GM21390 (cell line): Measurements from ENCODE around the gene DCC.
"Not testable (repeated sequence)": the region's sequence is repeated elsewhere in the genome, so short reads cannot be mapped to it uniquely, and the experiment has no call there.

Experiments
- ATAC-seq: cut with Tn5 transposase; IDR thresholded peaks from one replicate; pipeline ENCODE4 v1.9.1; 2021; ENCODE audit not compliant: unreplicated experiment

The DCC gene

GRCh38 chr18:53458944-53459580, 1119.1 kb downstream of the DCC start:
- ATAC-seq, result no peak

- ATAC-seq, result no peak
Measured at GRCh38 chr18:53467756-53468155, 1127.8 kb downstream of the DCC start.

GRCh38 chr18:53468173-53468572, 1128.2 kb downstream of the DCC start:
- ATAC-seq, result not testable (repeated sequence)

GRCh38 chr18:53472546-53472945, 1132.5 kb downstream of the DCC start:
- no peak for ATAC-seq

GRCh38 chr18:53478155-53478554, 1138.2 kb downstream of the DCC start:
- ATAC-seq, result no peak

GRCh38 chr18:53486296-53486695, 1146.3 kb downstream of the DCC start:
- no peak for ATAC-seq

GRCh38 chr18:53489266-53489665, 1149.3 kb downstream of the DCC start:
- no peak for ATAC-seq

GRCh38 chr18:53490019-53490418, 1150.0 kb downstream of the DCC start:
- no peak for ATAC-seq

GRCh38 chr18:53496028-53496427, 1156.0 kb downstream of the DCC start:
- no peak for ATAC-seq

GRCh38 chr18:53503914-53504441, 1164.0 kb downstream of the DCC start:
- ATAC-seq, result no peak

GRCh38 chr18:53508529-53508928, 1168.5 kb downstream of the DCC start:
- ATAC-seq, result no peak

GRCh38 chr18:53509886-53510285, 1169.9 kb downstream of the DCC start:
- ATAC-seq, result no peak

- not testable (repeated sequence) for ATAC-seq
Measured at GRCh38 chr18:53511725-53512124, 1171.7 kb downstream of the DCC start.

- no peak for ATAC-seq
Measured at GRCh38 chr18:53521068-53521467, 1181.1 kb downstream of the DCC start.

GRCh38 chr18:53526101-53526870, 1186.3 kb downstream of the DCC start:
- ATAC-seq, result no peak

GRCh38 chr18:53527365-53527764, 1187.4 kb downstream of the DCC start:
- ATAC-seq, result no peak

- ATAC-seq, result no peak
Measured at GRCh38 chr18:53531187-53531586, 1191.2 kb downstream of the DCC start.

GRCh38 chr18:53531896-53532295, 1191.9 kb downstream of the DCC start:
- ATAC-seq, result no peak

GRCh38 chr18:53534203-53534602, 1194.2 kb downstream of the DCC start:
- ATAC-seq, result no peak

- no peak for ATAC-seq
Measured at GRCh38 chr18:53534695-53535094, 1194.7 kb downstream of the DCC start.

GRCh38 chr18:53536908-53537307, 1196.9 kb downstream of the DCC start:
- ATAC-seq, result no peak

GRCh38 chr18:53541924-53542323, 1201.9 kb downstream of the DCC start:
- no peak for ATAC-seq
